Measurements from ENCODE around the gene RGMA. TPM values are rescaled to one million over a fixed set of nuclear protein-coding genes. Genes with fewer than 3 reads are reported as not detected.

The RGMA gene
- total and polyA plus RNA-seq, 2 donors (not counting 3 experiments of a cell fraction or from before 2014, with no cell fraction given) = 0.06 to 0.13 TPM

GRCh38 chr15:93107646-93108045 is 18.6 kb upstream of the RGMA start:
- no peak overlapping the region for H2AFZ ChIP-seq (ENCODE audit: low read depth, low read length)
- dilution Hi-C loops (cut with MboI; ENCODE audit: extremely low pct_ligation_motif_present, low sequenced_read_pairs) = no loop called here

More at GRCh38 chr15:93107646-93108045, 18.6 kb upstream of the RGMA start:
- Histone ChIP-seq H4K20me1 (replicated peaks; ENCODE audit: control insufficient read depth, extremely low read depth, insufficient read depth, low read length) (no peaks in the 10 kb centered on the region), H3K79me2 (ENCODE audit: control insufficient read depth, insufficient read depth, low read length) (no peaks in the 10 kb centered on the region), H3K27ac (ENCODE audit: insufficient read depth, low read depth, low read length) (no peak overlapping the region), H3K4me1 (ENCODE audit: control insufficient read depth, extremely low read depth, insufficient read depth, low read length) (no peaks in the 10 kb centered on the region), H3K4me3 (replicated peaks in 1 of 3; ENCODE audit: insufficient read depth in 1 of 3, low read depth in 1 of 3, low read length in 3 of 3) (no peak overlapping the region), H3K9ac (replicated peaks; ENCODE audit: extremely low read depth, insufficient read depth, low read length) (no peak overlapping the region), H3K9me1 (replicated peaks; ENCODE audit: control insufficient read depth, extremely low read depth, insufficient read depth, low read length) (no peaks in the 10 kb centered on the region), H3K4me2 (ENCODE audit: insufficient read depth, low read length) (no peak overlapping the region), H3K27me3 (ENCODE audit: control insufficient read depth in 2 of 2, insufficient read depth in 2 of 2, low read length in 2 of 2) (no peaks in the 10 kb centered on the region), H3K36me3 (ENCODE audit: control insufficient read depth in 2 of 2, extremely low read depth in 1 of 2, insufficient read depth in 2 of 2, low read length in 2 of 2) (no peaks in the 10 kb centered on the region), H3K9me3 (replicated peaks; ENCODE audit: control insufficient read depth, insufficient read depth, low read length) (no peaks in the 10 kb centered on the region)
- BruUV-seq (replicated peaks) = no TSS peak
- TF ChIP-seq JUN (IDR thresholded peaks at IDR 0.05; ENCODE audit: borderline replicate concordance, insufficient read depth, insufficient read length, low read depth) (no peak), POLR2A (IDR thresholded peaks at IDR 0.05; ENCODE audit: low read depth, low read length) (no peak), POLR2AphosphoS5 (IDR thresholded peaks at IDR 0.05; ENCODE audit: insufficient read depth, low read depth, low read length) (no peak), MAX (IDR thresholded peaks at IDR 0.05; ENCODE audit: insufficient read depth, insufficient read length) (no peak), MYC (IDR thresholded peaks at IDR 0.05; ENCODE audit: low read depth, low read length) (no peak), CTCF (IDR thresholded peaks at IDR 0.05; ENCODE audit: extremely low read depth in 1 of 2, insufficient read depth in 1 of 2, low read depth in 1 of 2, low read length in 2 of 2) (no peak)
- DNase-seq (ENCODE audit: low read depth, low spot score) (no peak), FAIRE-seq (no peak)
- intact Hi-C loops (cut with micrococcal nuclease) = no loop called here
- ChIA-PET POLR2A (no interaction called here), CTCF (no interaction called here)
